MM.1S (cell line): Measurements from ENCODE around the gene PLA2G4F.

Experiments
- DNase-seq: peaks from one replicate; pipeline ENCODE4 v3.0.0-alpha.2; 2015
- H2AFZ ChIP-seq: fragments of 300-600 bp; sonication (generic); 2 replicates; pipeline ENCODE4 v1.6.0; 2016; ENCODE audit warnings: antibody characterized with exemption, low read length
- H3F3A ChIP-seq: fragments of 300-600 bp; sonication (generic); 2 replicates; pipeline ENCODE4 v1.6.1; 2016; ENCODE audit warnings: mild to moderate bottlenecking, antibody characterized with exemption, low read length, moderate library complexity, mixed read lengths; ENCODE audit not compliant: insufficient read depth
- H3K27ac ChIP-seq: fragments of 300-600 bp; sonication (generic); 2 replicates; pipeline ENCODE4 v1.5.1; 2016; ENCODE audit warnings: mild to moderate bottlenecking, low read length
- H3K27me3 ChIP-seq: fragments of 300-600 bp; sonication (generic); replicated peaks from 2 replicates; pipeline ENCODE4 v1.6.0; 2016; ENCODE audit warnings: low read length; ENCODE audit not compliant: insufficient read depth
- H3K36me3 ChIP-seq: fragments of 300-600 bp; sonication (generic); replicated peaks from 2 replicates; pipeline ENCODE4 v1.6.1; 2016; ENCODE audit warnings: mild to moderate bottlenecking, low read length, mixed read lengths; ENCODE audit not compliant: insufficient read depth
- H3K4me1 ChIP-seq: fragments of 300-600 bp; sonication (generic); 2 replicates; pipeline ENCODE4 v1.6.1; 2016; ENCODE audit warnings: low read length, mixed read lengths
- H3K4me2 ChIP-seq: fragments of 300-600 bp; sonication (generic); 2 replicates; pipeline ENCODE4 v1.6.0; 2016; ENCODE audit warnings: low read depth, low read length
- H3K4me3 ChIP-seq: fragments of 300-600 bp; sonication (generic); 2 replicates; pipeline ENCODE4 v1.5.1; 2016; ENCODE audit warnings: low read length, mixed read lengths
- H3K79me2 ChIP-seq: fragments of 300-600 bp; sonication (generic); 2 replicates; pipeline ENCODE4 v1.6.1; 2016; ENCODE audit warnings: mixed run types, low read length, mixed read lengths
- H3K9ac ChIP-seq: fragments of 300-600 bp; sonication (generic); 2 replicates; pipeline ENCODE4 v1.6.1; 2016; ENCODE audit warnings: low read length, mixed read lengths
- H3K9me2 ChIP-seq: fragments of 300-600 bp; sonication (generic); replicated peaks from 2 replicates; pipeline ENCODE4 v1.6.1; 2016; ENCODE audit warnings: mild to moderate bottlenecking, low read length, mixed read lengths; ENCODE audit not compliant: insufficient read depth
- H3K9me3 ChIP-seq: fragments of 300-600 bp; sonication (generic); replicated peaks from 2 replicates; pipeline ENCODE4 v1.6.1; 2016; ENCODE audit warnings: mild to moderate bottlenecking, low read length, mixed read lengths; ENCODE audit not compliant: insufficient read depth
- H4K20me1 ChIP-seq: fragments of 300-600 bp; sonication (generic); 2 replicates; pipeline ENCODE4 v1.6.1; 2016; ENCODE audit warnings: mild to moderate bottlenecking, low read length, moderate library complexity, mixed read lengths; ENCODE audit not compliant: insufficient read depth
- EZH2 ChIP-seq: fragments of 300-600 bp; sonication (generic); optimal IDR thresholded peaks from 2 replicates; pipeline ENCODE3; 2017; ENCODE audit warnings: low read depth, mild to moderate bottlenecking, antibody characterized with exemption, low read length, mixed read lengths
- EZH2phosphoT487 ChIP-seq: fragments of 300-600 bp; sonication (generic); IDR thresholded peaks from 2 replicates; pipeline ENCODE4 v1.6.1; 2018; ENCODE audit warnings: antibody characterized with exemption, low read length
- TF ChIP-seq, protein P1 (sequence below): fragments of 300-600 bp; sonication (generic); IDR thresholded peaks from 2 replicates; pipeline ENCODE4 v1.5.1; 2016; ENCODE audit warnings: antibody characterized with exemption, low read length, mixed read lengths

The PLA2G4F gene

GRCh38 chr15:42107473-42107872, 49.0 kb downstream of the PLA2G4F start:
- no peak overlapping the region for H3K9ac ChIP-seq
- no peaks in the 10 kb centered on the region for H4K20me1 ChIP-seq
- H3F3A ChIP-seq, result no peaks in the 10 kb centered on the region
- no peaks in the 10 kb centered on the region for H3K9me2 ChIP-seq
- no peaks in the 10 kb centered on the region for H3K79me2 ChIP-seq
- no peaks in the 10 kb centered on the region for H3K36me3 ChIP-seq
- H3K4me3 ChIP-seq, result no peak overlapping the region
- peaks cover 6% of the 10 kb centered on the region; the same call in 1 of the 2 replicates for H3K4me1 ChIP-seq
- H3K27me3 ChIP-seq, result no peaks in the 10 kb centered on the region
- no peak overlapping the region for H2AFZ ChIP-seq
- DNase-seq, result no peak
- H3K4me2 ChIP-seq, result no peak overlapping the region
- no peak for TF ChIP-seq EZH2
- TF ChIP-seq EZH2phosphoT487, result no peak
- TF ChIP-seq, protein P1, sequence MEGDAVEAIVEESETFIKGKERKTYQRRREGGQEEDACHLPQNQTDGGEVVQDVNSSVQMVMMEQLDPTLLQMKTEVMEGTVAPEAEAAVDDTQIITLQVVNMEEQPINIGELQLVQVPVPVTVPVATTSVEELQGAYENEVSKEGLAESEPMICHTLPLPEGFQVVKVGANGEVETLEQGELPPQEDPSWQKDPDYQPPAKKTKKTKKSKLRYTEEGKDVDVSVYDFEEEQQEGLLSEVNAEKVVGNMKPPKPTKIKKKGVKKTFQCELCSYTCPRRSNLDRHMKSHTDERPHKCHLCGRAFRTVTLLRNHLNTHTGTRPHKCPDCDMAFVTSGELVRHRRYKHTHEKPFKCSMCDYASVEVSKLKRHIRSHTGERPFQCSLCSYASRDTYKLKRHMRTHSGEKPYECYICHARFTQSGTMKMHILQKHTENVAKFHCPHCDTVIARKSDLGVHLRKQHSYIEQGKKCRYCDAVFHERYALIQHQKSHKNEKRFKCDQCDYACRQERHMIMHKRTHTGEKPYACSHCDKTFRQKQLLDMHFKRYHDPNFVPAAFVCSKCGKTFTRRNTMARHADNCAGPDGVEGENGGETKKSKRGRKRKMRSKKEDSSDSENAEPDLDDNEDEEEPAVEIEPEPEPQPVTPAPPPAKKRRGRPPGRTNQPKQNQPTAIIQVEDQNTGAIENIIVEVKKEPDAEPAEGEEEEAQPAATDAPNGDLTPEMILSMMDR, result no peak
- no peaks in the 10 kb centered on the region for H3K9me3 ChIP-seq
- H3K27ac ChIP-seq, result no peak overlapping the region

- H4K20me1 ChIP-seq, result no peaks in the 10 kb centered on the region
- no peaks in the 10 kb centered on the region for H3K79me2 ChIP-seq
- H3F3A ChIP-seq, result no peaks in the 10 kb centered on the region
- H3K4me2 ChIP-seq, result no peak overlapping the region
- no peak for TF ChIP-seq EZH2
- TF ChIP-seq, protein P1, result no peak
- no peaks in the 10 kb centered on the region for H3K4me1 ChIP-seq
- no peak overlapping the region for H3K9ac ChIP-seq
- H2AFZ ChIP-seq, result no peak overlapping the region
- H3K9me3 ChIP-seq, result no peaks in the 10 kb centered on the region
- no peaks in the 10 kb centered on the region for H3K36me3 ChIP-seq
- no peaks in the 10 kb centered on the region for H3K27me3 ChIP-seq
- no peaks in the 10 kb centered on the region for H3K9me2 ChIP-seq
- no peak overlapping the region for H3K27ac ChIP-seq
- no peak overlapping the region for H3K4me3 ChIP-seq
- DNase-seq, result no peak
Observed at GRCh38 chr15:42106288-42106687, 50.1 kb downstream of the PLA2G4F start.

DNA sequence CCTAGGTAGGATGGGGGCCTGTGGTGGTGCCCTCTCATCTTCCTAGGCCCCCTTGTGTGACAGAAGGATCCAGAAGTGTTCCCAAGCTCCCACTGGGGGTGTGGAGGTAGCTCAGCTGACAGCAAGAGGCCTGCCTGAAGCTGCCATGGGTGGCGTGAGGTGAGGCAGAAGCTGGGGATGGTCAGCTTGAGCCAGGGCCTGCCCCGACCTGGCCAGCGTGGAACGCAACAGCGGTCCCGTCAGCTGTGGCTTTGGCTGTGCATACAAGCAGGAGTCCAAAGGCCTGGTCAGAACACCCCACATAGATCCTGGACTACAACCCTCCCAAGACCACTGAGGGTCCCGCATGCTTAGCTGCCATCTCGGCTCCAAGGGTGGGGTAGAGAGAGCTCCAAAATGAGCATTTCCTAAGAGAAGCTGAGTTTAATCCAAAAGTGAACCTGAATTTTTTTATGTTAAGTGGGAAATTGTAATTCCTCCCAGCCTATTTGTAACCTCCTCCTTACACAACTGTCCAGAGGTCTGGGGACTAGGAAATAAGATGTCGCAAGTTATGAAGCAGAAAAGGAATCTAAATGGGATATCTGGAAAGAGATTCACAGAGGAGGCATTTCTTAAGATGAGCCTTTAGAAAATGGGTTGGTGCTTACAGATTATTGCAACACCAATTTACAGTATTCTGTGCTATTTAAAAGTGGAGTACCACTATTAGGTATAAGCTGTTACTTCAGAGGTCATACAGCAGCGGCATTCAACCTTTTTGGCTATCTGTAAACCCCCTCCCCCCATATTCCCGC, 52.1 kb downstream of the PLA2G4F start:
- Histone ChIP-seq H3K79me2 (no peaks in the 10 kb centered on the region), H2AFZ (no peak overlapping the region), H3K4me2 (no peak overlapping the region), H3K27me3 (no peaks in the 10 kb centered on the region), H3K9me3 (no peaks in the 10 kb centered on the region), H3K36me3 (no peaks in the 10 kb centered on the region), H4K20me1 (no peaks in the 10 kb centered on the region), H3K4me1 (no peaks in the 10 kb centered on the region), H3F3A (no peaks in the 10 kb centered on the region), H3K9me2 (no peaks in the 10 kb centered on the region), H3K27ac (no peak overlapping the region), H3K9ac (no peak overlapping the region), H3K4me3 (no peak overlapping the region)
- TF ChIP-seq EZH2 (no peak), EZH2phosphoT487 (no peak)
- TF ChIP-seq, protein P1, result no peak
- DNase-seq, result no peak
